SK-N-MC (cell line): ENCODE measurements around the gene SLC66A2.

Source experiments
- EZH2 ChIP-seq: fragments of 200-600 bp; sonication (generic); IDR thresholded peaks from one replicate; pipeline ENCODE4 v1.6.1; 2017; ENCODE audit warnings: antibody characterized with exemption
- FOXP2 ChIP-seq: optimal IDR thresholded peaks from 2 replicates; pipeline ENCODE3; 2011; ENCODE audit warnings: mild to moderate bottlenecking, moderate library complexity; ENCODE audit not compliant: insufficient read depth; ENCODE audit errors: extremely low read length, control extremely low read depth
- POLR2AphosphoS5 ChIP-seq: IDR thresholded peaks from 2 replicates; pipeline ENCODE4 v1.6.1; 2012; ENCODE audit warnings: mild to moderate bottlenecking, low read depth, low read length, borderline replicate concordance

DNA sequence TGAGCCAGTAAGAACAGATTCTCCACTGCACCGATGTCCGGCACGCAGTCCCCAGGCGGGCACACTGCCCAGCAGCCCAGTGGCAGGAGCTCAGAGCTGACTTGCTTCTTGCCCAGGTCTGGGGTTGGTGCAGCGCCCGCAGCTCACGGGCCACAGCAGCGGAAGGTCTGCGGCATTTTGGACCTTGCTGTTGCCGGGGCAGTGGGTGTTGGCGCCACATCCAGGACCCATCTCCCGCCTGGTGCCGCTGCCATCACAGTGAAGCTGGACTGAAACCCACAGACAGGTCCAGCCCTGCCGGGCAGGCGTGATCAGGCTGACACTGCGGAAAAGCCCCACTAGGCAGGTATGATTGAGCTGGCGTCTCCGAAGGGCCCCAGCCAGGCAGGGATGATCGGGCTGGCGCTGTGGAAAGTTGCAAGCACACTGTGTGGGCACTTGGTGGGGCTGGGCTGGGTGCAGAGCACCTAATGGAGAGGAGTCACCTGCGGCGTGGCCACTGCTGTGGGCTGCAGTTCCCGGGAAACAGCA lies 75.5 kb downstream of the SLC66A2 start:
- no peak for TF ChIP-seq POLR2AphosphoS5
- no peak for TF ChIP-seq EZH2
- TF ChIP-seq FOXP2, result no peak
